ENCODE results near the gene LSMEM2. TPM values are rescaled to one million over a fixed set of nuclear protein-coding genes. Genes with fewer than 3 reads are reported as not detected.
A peak's percentile ranks its signal among the peaks of the same experiment; 100 is the strongest.

The LSMEM2 gene
- total RNA-seq, 2 donors from 2014 or later, result not detected

GRCh38 chr3:50266017-50266416, 12.9 kb upstream of the LSMEM2 start:
- Histone ChIP-seq H3K27ac (peak overlapping the region; percentile 85), H3K4me3 (no peak overlapping the region), H3K4me1 (peaks cover 11% of the 10 kb centered on the region), H3K9me3 (no peaks in the 10 kb centered on the region), H3K9ac (ENCODE audit: low read depth in 2 of 2, low read length in 2 of 2) (peak overlapping the region; percentile 37 to 91), H3K36me3 (no peaks in the 10 kb centered on the region), H3K27me3 (no peaks in the 10 kb centered on the region)
- intact Hi-C loops (cut with DNase I), result no loop called here
- TF ChIP-seq CTCF (IDR thresholded peaks at IDR 0.05), result no peak
- no peak for DNase-seq

- peak overlapping the region; percentile 85 for H3K27ac ChIP-seq
- no peak for DNase-seq
- peaks cover 11% of the 10 kb centered on the region for H3K4me1 ChIP-seq
Observed at GRCh38 chr3:50266836-50267235, 12.1 kb upstream of the LSMEM2 start.

GRCh38 chr3:50267280-50267913, 11.5 kb upstream of the LSMEM2 start:
- peak overlapping the region; percentile 40 for H3K4me3 ChIP-seq
- H3K27ac ChIP-seq, result peak overlapping the region; percentile 85
- H3K4me1 ChIP-seq, result peaks cover 11% of the 10 kb centered on the region
- peak; percentile 81 for DNase-seq
- no peak for TF ChIP-seq CTCF (IDR thresholded peaks at IDR 0.05)
- no peaks in the 10 kb centered on the region for H3K36me3 ChIP-seq
- no peaks in the 10 kb centered on the region for H3K27me3 ChIP-seq
- H3K9me3 ChIP-seq, result no peaks in the 10 kb centered on the region
- H3K9ac ChIP-seq (ENCODE audit: low read depth in 2 of 2, low read length in 2 of 2), result peak overlapping the region; percentile 86 to 91
- intact Hi-C loops (cut with DNase I), result no loop called here

More at GRCh38 chr3:50266836-50267235, 12.1 kb upstream of the LSMEM2 start:
- peak overlapping the region; percentile 86 to 91 for H3K9ac ChIP-seq (ENCODE audit: low read depth in 2 of 2, low read length in 2 of 2)
- intact Hi-C loops (cut with DNase I), result no loop called here
- TF ChIP-seq CTCF (IDR thresholded peaks at IDR 0.05), result no peak
- no peaks in the 10 kb centered on the region for H3K9me3 ChIP-seq
- H3K36me3 ChIP-seq, result no peaks in the 10 kb centered on the region
- peak overlapping the region; percentile 40 for H3K4me3 ChIP-seq
- no peaks in the 10 kb centered on the region for H3K27me3 ChIP-seq

- Histone ChIP-seq H3K4me3 (peak overlapping the region; percentile 35), H3K27ac (peak overlapping the region; percentile 85), H3K9ac (ENCODE audit: low read depth in 2 of 2, low read length in 2 of 2) (peak overlapping the region; percentile 88 to 91), H3K36me3 (no peaks in the 10 kb centered on the region), H3K9me3 (no peaks in the 10 kb centered on the region), H3K27me3 (no peaks in the 10 kb centered on the region), H3K4me1 (peaks cover 19% of the 10 kb centered on the region)
- intact Hi-C loops (cut with DNase I), result no loop called here
- no peak for TF ChIP-seq CTCF (IDR thresholded peaks at IDR 0.05)
- no peak for DNase-seq
Observed at GRCh38 chr3:50268276-50268675, 10.6 kb upstream of the LSMEM2 start.

- intact Hi-C loops (cut with DNase I), result no loop called here
- Histone ChIP-seq H3K36me3 (no peaks in the 10 kb centered on the region), H3K4me1 (peaks cover 25% of the 10 kb centered on the region), H3K27me3 (peaks cover 4% of the 10 kb centered on the region), H3K27ac (peak within 1 kb of the TSS; percentile 85), H3K9me3 (no peaks in the 10 kb centered on the region), H3K9ac (ENCODE audit: low read depth in 2 of 2, low read length in 2 of 2) (peak within 1 kb of the TSS; percentile 88 to 91), H3K4me3 (peak within 1 kb of the TSS; percentile 35)
- peak; percentile 88 for DNase-seq
- TF ChIP-seq CTCF (IDR thresholded peaks at IDR 0.05), result no peak
Observed at GRCh38 chr3:50268703-50269451, 10.0 kb upstream of the LSMEM2 start, which contains the start of gene SEMA3B. Gene SEMA3B (plus strand): TSS chr3:50269147. CDS start chr3:50269241, 94 bp downstream.
